ENCODE data around the gene ZNF219. TPM values are rescaled to one million over a fixed set of nuclear protein-coding genes. Genes with fewer than 3 reads are reported as not detected.

The ZNF219 gene
- total RNA-seq, 1 experiment from 2014 or later: 16.6 TPM

- ATAC-seq: no peak
- no peaks in the 10 kb centered on the region; a peak in 2 of 4 replicates for H3K36me3 ChIP-seq (ENCODE audit: control insufficient read depth in 1 of 2, insufficient read depth in 2 of 2, low read length in 2 of 2)
Observed at GRCh38 chr14:21089271-21089670, 9.2 kb downstream of the ZNF219 start.

GRCh38 chr14:21088687-21089086, 9.8 kb downstream of the ZNF219 start:
- no peak for ATAC-seq
- Histone ChIP-seq H3K4me2 (ENCODE audit: low read length) (no peak overlapping the region; the same call in 1 of the 2 replicates), H3K4me1 (ENCODE audit: control insufficient read depth in 1 of 2, insufficient read depth in 2 of 2, low read length in 2 of 2) (peaks cover 0 to 18% of the 10 kb centered on the region in 2 experiments; a peak in 3 of 4 replicates), H4K20me1 (ENCODE audit: insufficient read depth) (no peaks in the 10 kb centered on the region), H3K36me3 (ENCODE audit: control insufficient read depth in 1 of 2, insufficient read depth in 2 of 2, low read length in 2 of 2) (no peaks in the 10 kb centered on the region; a peak in 2 of 4 replicates), H3K4me3 (replicated peaks in 1 of 2; ENCODE audit: low read depth in 1 of 2, low read length in 2 of 2) (no peak overlapping the region), H3K79me2 (ENCODE audit: insufficient read depth, low read length) (no peaks in the 10 kb centered on the region), H3K27ac (ENCODE audit: low read depth, low read length) (no peak overlapping the region), H2AFZ (ENCODE audit: low read depth, low read length, poor library complexity, severe bottlenecking) (no peak overlapping the region), H3K9me3 (ENCODE audit: control insufficient read depth in 1 of 2, insufficient read depth in 1 of 2, low read depth in 1 of 2, low read length in 2 of 2) (no peaks in the 10 kb centered on the region), H3K9ac (ENCODE audit: low read length) (no peak overlapping the region), H3K9me2 (ENCODE audit: insufficient read depth) (no peaks in the 10 kb centered on the region), H3K27me3 (ENCODE audit: insufficient read depth, low read length) (no peaks in the 10 kb centered on the region)
- POLR2A ChIA-PET: no interaction called here
- CTCF ChIA-PET: interaction anchor here (1.9 to 3.1 kb wide), 3 partner anchors 20 to 74 kb away, joined by 6 to 21 read pairs (median 17); no protein-coding TSS in a partner anchor
- RAD21 ChIA-PET (ENCODE audit: low non-redundant PET in 1 of 2, low total read pairs in 2 of 2, uncharacterized antibody in 2 of 2, unreplicated experiment in 2 of 2): interaction anchor here (0.6 to 1.3 kb wide), 2 partner anchors 17 to 20 kb away, joined by 3 read pairs; no protein-coding TSS in a partner anchor
- DNase-seq (ENCODE audit: low read depth, low spot score): no peak
- no TSS peak for BruUV-seq (replicated peaks)
- intact Hi-C loops (cut with micrococcal nuclease): no loop called here
- TF ChIP-seq ATF3 (IDR thresholded peaks at IDR 0.05): no peak
- TF ChIP-seq EZH2 (IDR thresholded peaks at IDR 0.05): no peak
- no peak for TF ChIP-seq ZNF274 (IDR thresholded peaks at IDR 0.05; ENCODE audit: low read depth, low read length)
- TF ChIP-seq TCF7L2 (IDR thresholded peaks at IDR 0.05; ENCODE audit: borderline replicate concordance, extremely low read depth, insufficient read depth, insufficient read length): no peak
- no peak for TF ChIP-seq JUND (IDR thresholded peaks at IDR 0.05)
- no peak for TF ChIP-seq CEBPB (IDR thresholded peaks at IDR 0.05; ENCODE audit: low read depth)
- TF ChIP-seq FOSL1 (IDR thresholded peaks at IDR 0.05; ENCODE audit: low read depth): no peak
- TF ChIP-seq MAX (IDR thresholded peaks at IDR 0.05): no peak
- TF ChIP-seq REST (IDR thresholded peaks at IDR 0.05; ENCODE audit: low read depth): no peak
- TF ChIP-seq SIN3A (IDR thresholded peaks at IDR 0.05; ENCODE audit: low read depth): no peak
- TF ChIP-seq ZFX (IDR thresholded peaks at IDR 0.05): no peak

More at GRCh38 chr14:21089271-21089670, 9.2 kb downstream of the ZNF219 start:
- Histone ChIP-seq H3K27me3 (ENCODE audit: insufficient read depth, low read length) (no peaks in the 10 kb centered on the region), H2AFZ (ENCODE audit: low read depth, low read length, poor library complexity, severe bottlenecking) (no peak overlapping the region), H3K9me3 (ENCODE audit: control insufficient read depth in 1 of 2, insufficient read depth in 1 of 2, low read depth in 1 of 2, low read length in 2 of 2) (no peaks in the 10 kb centered on the region), H3K9me2 (ENCODE audit: insufficient read depth) (no peaks in the 10 kb centered on the region), H3K4me2 (ENCODE audit: low read length) (no peak overlapping the region; the same call in 1 of the 2 replicates), H3K4me1 (ENCODE audit: control insufficient read depth in 1 of 2, insufficient read depth in 2 of 2, low read length in 2 of 2) (peaks cover 0 to 12% of the 10 kb centered on the region in 2 experiments; a peak in 3 of 4 replicates), H3K4me3 (replicated peaks in 1 of 2; ENCODE audit: low read depth in 1 of 2, low read length in 2 of 2) (no peak overlapping the region), H3K27ac (ENCODE audit: low read depth, low read length) (no peak overlapping the region), H4K20me1 (ENCODE audit: insufficient read depth) (no peaks in the 10 kb centered on the region), H3K9ac (ENCODE audit: low read length) (no peak overlapping the region), H3K79me2 (ENCODE audit: insufficient read depth, low read length) (no peaks in the 10 kb centered on the region)
- ChIA-PET POLR2A (interaction anchor here (1.5 kb wide), 1 partner anchor 75 kb away, joined by 4 read pairs; no protein-coding TSS in a partner anchor), RAD21 (ENCODE audit: low non-redundant PET in 1 of 2, low total read pairs in 2 of 2, uncharacterized antibody in 2 of 2, unreplicated experiment in 2 of 2) (no interaction called here), CTCF (interaction anchor here (1.1 to 3.1 kb wide), 5 partner anchors 15 to 74 kb away, joined by 4 to 21 read pairs (median 13); partner anchors contain the start of gene ARHGEF40)
- no TSS peak for BruUV-seq (replicated peaks)
- intact Hi-C loops (cut with micrococcal nuclease): no loop called here
- DNase-seq (ENCODE audit: low read depth, low spot score): no peak
- no peak for TF ChIP-seq JUND (IDR thresholded peaks at IDR 0.05)
- no peak for TF ChIP-seq CEBPB (IDR thresholded peaks at IDR 0.05; ENCODE audit: low read depth)
- TF ChIP-seq FOSL1 (IDR thresholded peaks at IDR 0.05; ENCODE audit: low read depth): no peak
- TF ChIP-seq SP1 (IDR thresholded peaks at IDR 0.05; ENCODE audit: low read depth): no peak
- TF ChIP-seq POLR2AphosphoS5 (IDR thresholded peaks at IDR 0.05; ENCODE audit: low read depth, low read length): no peak
- TF ChIP-seq RAD21 (IDR thresholded peaks at IDR 0.05; ENCODE audit: low read depth): no peak
- no peak for TF ChIP-seq EGR1 (IDR thresholded peaks at IDR 0.05; ENCODE audit: low read depth)
- no peak for TF ChIP-seq EZH2phosphoT487 (IDR thresholded peaks at IDR 0.05; ENCODE audit: borderline replicate concordance)
- TF ChIP-seq YY1 (IDR thresholded peaks at IDR 0.05; ENCODE audit: extremely low read depth, insufficient replicate concordance, low read depth, low read length): no peak

All from HCT116 (cell line).